Jurkat, Clone E6-1 (cell line): ENCODE data around the gene TYW1.
A peak's percentile ranks its signal among the peaks of the same experiment; 100 is the strongest.
"Not testable (repeated sequence)": the region's sequence is repeated elsewhere in the genome, so short reads cannot be mapped to it uniquely, and the experiment has no call there.

Source experiments
- DNase-seq: peaks from one replicate; pipeline ENCODE4 v3.0.0-alpha.2; 2011; ENCODE audit warnings: low read depth, low spot score
- H3K4me3 ChIP-seq: 2 replicates; pipeline ENCODE4 v1.5.1; 2011; ENCODE audit warnings: mild to moderate bottlenecking, low read length, control low read depth, moderate library complexity

TYW1 gene

GRCh38 chr7:67209256-67209655, 212.6 kb downstream of the TYW1 start:
- no peak for DNase-seq
- H3K4me3 ChIP-seq: no peak overlapping the region

- H3K4me3 ChIP-seq: no peak overlapping the region
- no peak for DNase-seq
These were observed 213.9 kb downstream of the TYW1 start for GRCh38 chr7:67210567-67210966.

DNA sequence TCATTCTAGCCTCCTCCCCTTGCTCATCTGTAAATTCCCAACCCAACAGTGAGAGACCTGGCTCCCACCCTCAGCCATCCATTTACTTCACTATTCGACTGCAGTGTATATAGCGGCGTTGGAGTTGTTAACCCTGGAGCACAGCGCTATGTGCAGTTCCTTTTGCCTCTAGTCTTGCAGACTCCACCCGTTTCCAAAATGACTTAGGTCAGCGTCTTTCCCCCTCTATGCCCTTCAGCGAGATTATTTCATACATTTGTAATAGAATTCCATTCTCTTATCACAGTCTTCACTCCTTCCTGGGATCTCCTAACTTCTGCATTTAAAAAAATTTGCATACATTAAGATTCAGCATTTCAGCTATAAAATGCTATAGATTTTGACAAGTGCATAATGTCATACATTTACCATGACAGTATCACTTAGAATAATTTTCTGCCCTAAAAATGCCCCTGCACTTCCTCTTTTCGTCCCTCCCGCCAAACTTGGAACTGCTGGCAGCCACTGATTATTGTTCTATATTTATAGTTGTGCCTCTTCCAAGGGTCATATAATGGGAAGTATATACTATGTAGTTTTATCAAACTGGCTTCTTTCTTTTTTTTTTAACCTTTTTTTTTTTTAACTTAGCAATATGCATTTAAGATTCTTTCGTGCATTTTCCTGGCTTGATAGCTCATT, 215.2 kb downstream of the TYW1 start:
- H3K4me3 ChIP-seq, DNase-seq: not testable (repeated sequence)

- not testable (repeated sequence) for H3K4me3 ChIP-seq, DNase-seq
These were observed 216.4 kb downstream of the TYW1 start for GRCh38 chr7:67213038-67213437.

- H3K4me3 ChIP-seq, DNase-seq: not testable (repeated sequence)
These were observed 226.9 kb downstream of the TYW1 start for GRCh38 chr7:67223551-67223950.

DNA sequence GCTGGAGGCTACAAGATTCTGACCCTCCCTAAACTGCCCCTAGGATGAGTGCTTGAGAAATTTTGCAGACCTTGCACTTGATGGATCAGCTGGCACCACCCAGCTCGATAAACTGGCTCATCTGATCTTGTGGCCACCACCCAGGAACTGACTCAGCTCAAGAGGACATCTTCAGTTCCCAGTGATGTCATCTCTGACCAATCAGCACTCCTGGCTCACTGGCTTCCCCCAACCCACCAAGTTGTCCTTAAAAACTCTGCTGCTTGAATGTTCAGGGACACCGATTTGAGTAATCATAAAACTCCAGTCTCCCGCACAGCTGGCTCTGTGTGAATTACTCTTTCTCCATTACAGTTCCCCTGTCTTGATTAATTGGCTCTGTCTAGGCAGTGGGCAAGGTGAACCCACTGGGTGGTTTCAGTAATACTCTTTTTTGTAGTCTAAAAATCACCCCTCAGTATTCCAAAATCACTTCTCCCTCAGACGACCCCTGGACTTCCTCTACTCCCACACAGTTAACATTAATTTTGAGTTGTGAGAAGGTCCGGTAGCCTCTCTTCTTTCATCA, 229.8 kb downstream of the TYW1 start:
- DNase-seq: peak; percentile 0
- H3K4me3 ChIP-seq: not testable (repeated sequence)

DNA sequence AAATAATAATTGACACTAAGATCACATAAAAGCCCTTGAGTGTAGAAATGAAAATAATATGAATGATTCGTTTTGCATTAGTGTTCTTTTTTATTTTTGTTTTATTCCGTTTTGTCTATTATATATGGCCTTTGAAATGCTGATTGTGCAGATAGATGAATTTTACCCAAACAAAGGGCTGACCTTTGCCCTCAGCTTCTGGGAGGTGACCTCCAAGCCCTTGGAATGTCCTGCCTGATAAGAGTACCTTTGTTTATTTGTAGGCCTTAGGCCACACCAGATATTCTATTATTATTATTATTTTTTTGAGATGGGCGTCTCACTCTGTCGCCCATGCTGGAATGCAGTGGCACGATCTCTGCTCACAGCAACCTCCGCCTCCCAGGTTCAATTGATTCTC, 230.3 kb downstream of the TYW1 start:
- H3K4me3 ChIP-seq, DNase-seq: not testable (repeated sequence)

DNA sequence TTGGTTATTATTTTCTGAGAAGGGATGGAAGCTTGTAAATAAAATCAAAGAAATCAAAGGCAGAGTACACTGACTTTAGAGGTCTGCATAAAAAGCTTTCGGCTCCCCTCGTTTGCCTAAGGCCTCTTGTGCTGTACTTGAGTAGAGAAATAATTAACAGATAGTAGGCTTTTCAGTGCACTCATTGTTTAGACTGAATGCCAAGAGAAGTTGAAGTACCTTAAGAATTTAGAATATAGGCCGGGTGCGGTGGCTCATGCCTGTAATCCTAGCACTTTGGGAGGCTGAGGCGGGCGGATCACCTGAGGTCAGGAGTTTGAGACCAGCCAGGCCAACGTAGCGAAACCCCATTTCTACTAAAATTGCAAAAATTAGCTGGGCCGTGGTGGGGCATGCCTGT, 232.4 kb downstream of the TYW1 start:
- DNase-seq, H3K4me3 ChIP-seq: not testable (repeated sequence)

- DNase-seq, H3K4me3 ChIP-seq: not testable (repeated sequence)
These were observed 233.4 kb downstream of the TYW1 start for GRCh38 chr7:67230029-67230428.

DNA sequence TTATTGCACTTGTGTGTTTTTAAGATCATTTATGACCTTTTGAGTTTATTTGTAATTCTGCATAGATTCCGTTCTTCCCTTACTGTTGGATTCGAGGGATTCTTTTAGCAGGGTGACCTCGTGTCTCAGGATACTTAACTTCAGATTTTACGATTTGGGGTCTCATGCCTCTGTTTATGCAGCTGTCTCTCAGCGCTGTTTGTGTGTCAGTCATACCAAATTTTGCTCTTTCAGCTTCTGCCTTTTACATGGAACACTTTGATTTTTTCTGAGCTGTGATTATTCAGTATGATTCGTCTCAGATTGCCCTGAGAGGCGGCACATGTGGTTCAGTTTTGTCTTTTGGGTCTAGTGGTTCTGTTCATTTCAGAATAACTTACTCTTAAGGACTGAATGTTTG, 236.9 kb downstream of the TYW1 start:
- not testable (repeated sequence) for H3K4me3 ChIP-seq, DNase-seq

GRCh38 chr7:67236216-67236615, 239.6 kb downstream of the TYW1 start:
- not testable (repeated sequence) for DNase-seq, H3K4me3 ChIP-seq

GRCh38 chr7:67242871-67243270, 246.2 kb downstream of the TYW1 start:
- not testable (repeated sequence) for DNase-seq, H3K4me3 ChIP-seq

DNA sequence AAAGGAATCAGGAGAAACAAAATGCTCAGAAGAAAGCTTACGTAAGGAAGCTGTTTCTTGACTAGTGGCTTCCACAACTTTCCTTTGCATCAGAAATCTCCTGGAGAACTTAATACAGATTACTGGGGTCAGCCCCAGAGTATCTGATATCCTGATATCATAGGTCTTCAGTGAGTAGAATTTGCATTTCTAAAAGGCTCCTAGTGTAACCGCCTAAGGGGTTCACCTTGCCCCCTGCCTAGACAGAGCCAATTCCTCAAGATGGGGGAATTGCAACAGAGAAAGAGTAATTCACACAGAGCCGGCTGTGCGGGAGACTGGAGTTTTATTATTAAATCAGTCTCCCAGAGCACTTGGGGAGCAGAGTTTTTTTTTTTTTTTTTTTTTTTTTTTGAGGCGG, 251.7 kb downstream of the TYW1 start:
- DNase-seq, H3K4me3 ChIP-seq: not testable (repeated sequence)

DNA sequence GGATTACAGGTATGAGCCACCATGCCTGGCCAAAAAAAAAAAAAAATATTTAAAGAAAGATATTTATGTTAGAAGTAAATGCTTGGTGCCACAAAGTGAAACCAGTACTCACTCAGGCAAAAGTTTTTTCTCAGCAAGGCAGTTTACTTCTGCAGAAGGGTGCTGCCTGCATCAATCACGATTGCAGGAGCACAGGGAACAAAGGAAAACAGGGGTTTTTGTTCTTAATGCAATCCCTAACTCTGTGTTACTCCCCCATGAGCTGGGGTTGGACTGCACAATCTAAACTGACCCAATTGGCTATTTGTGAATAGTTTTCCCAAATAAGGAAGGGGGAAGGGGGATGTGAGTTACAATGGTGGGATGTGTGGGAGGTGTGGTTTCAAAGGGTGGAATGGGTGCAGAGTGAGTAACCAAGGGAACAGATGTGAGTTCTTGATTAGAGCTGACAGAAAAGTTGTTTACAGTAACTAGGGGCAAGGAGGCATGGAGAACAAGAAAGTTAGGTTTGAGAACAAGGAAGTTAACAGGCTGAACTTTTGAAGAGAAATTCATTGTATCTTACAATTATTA, 255.4 kb downstream of the TYW1 start:
- no peak for DNase-seq
- no peak overlapping the region for H3K4me3 ChIP-seq

GRCh38 chr7:67255076-67255475, 258.4 kb downstream of the TYW1 start:
- not testable (repeated sequence) for H3K4me3 ChIP-seq, DNase-seq

GRCh38 chr7:67257779-67258178, 261.1 kb downstream of the TYW1 start:
- not testable (repeated sequence) for H3K4me3 ChIP-seq, DNase-seq

GRCh38 chr7:67259363-67259762, 262.7 kb downstream of the TYW1 start:
- DNase-seq, H3K4me3 ChIP-seq: not testable (repeated sequence)

- H3K4me3 ChIP-seq: not testable (repeated sequence)
- peak; percentile 66 for DNase-seq
These were observed 263.5 kb downstream of the TYW1 start for GRCh38 chr7:67260166-67260586.

- DNase-seq: peak; percentile 6
- not testable (repeated sequence) for H3K4me3 ChIP-seq
These were observed 267.4 kb downstream of the TYW1 start for GRCh38 chr7:67264000-67264399.

DNA sequence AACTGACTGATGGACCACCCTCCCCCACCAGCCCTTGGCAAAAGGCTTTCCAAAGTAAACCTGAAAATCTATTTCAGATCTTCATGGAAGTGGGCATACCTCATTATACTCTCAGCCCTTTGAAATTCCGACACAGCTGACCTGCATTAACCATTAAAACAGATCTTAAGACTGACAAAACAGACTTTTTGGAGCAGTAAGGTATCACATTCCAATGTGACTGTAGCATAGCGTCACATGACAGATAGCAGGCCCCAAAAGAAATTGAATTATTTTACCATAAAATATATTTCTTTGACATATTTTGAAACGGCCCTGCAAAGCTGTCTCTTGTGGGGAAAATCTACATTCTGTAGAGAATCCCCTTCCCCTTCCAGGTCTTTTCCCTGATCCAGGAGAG, 269.4 kb downstream of the TYW1 start:
- not testable (repeated sequence) for DNase-seq

GRCh38 chr7:67267914-67268313, 271.3 kb downstream of the TYW1 start:
- DNase-seq: no peak
- H3K4me3 ChIP-seq: no peak overlapping the region

More for the DNA sequence above, 269.4 kb downstream of the TYW1 start:
- H3K4me3 ChIP-seq: not testable (repeated sequence)
